NT2/D1 (cell line): Measurements from ENCODE around the gene ETS1.

Source experiments
- DNase-seq: peaks from one replicate; pipeline ENCODE4 v3.0.0-alpha.2; 2011; ENCODE audit warnings: low read depth, low spot score
- H3K27me3 ChIP-seq: 2 replicates; pipeline ENCODE4 v1.6.0; 2011; ENCODE audit warnings: mild to moderate bottlenecking; ENCODE audit not compliant: insufficient read length, insufficient read depth
- H3K36me3 ChIP-seq: 2 replicates; pipeline ENCODE4 v1.6.1; 2011; ENCODE audit warnings: mild to moderate bottlenecking, low read length, mixed read lengths; ENCODE audit not compliant: insufficient read depth, insufficient read length
- H3K4me1 ChIP-seq: 2 replicates; pipeline ENCODE4 v1.5.1; 2011; ENCODE audit not compliant: insufficient read depth, insufficient read length
- H3K4me3 ChIP-seq: 2 replicates; pipeline ENCODE4 v1.5.1; 2011; ENCODE audit warnings: low read depth; ENCODE audit not compliant: insufficient read length
- H3K9ac ChIP-seq: 2 replicates; pipeline ENCODE4 v1.6.0; 2011; ENCODE audit warnings: low read depth; ENCODE audit not compliant: insufficient read length
- H3K9me3 ChIP-seq: 2 replicates; pipeline ENCODE4 v1.5.1; 2011; ENCODE audit warnings: mild to moderate bottlenecking, low read length; ENCODE audit not compliant: insufficient read depth
- SUZ12 ChIP-seq: IDR thresholded peaks from 2 replicates; pipeline ENCODE4 v1.6.1; 2011; ENCODE audit not compliant: insufficient read length, insufficient read depth; ENCODE audit errors: extremely low read depth
- YY1 ChIP-seq: IDR thresholded peaks from 2 replicates; pipeline ENCODE4 v1.6.1; 2011; ENCODE audit not compliant: insufficient read length, insufficient read depth
- ZNF274 ChIP-seq: IDR thresholded peaks from 2 replicates; pipeline ENCODE4 v1.6.1; 2011; ENCODE audit warnings: mild to moderate bottlenecking, low read depth, low read length

ETS1 gene, protein sequence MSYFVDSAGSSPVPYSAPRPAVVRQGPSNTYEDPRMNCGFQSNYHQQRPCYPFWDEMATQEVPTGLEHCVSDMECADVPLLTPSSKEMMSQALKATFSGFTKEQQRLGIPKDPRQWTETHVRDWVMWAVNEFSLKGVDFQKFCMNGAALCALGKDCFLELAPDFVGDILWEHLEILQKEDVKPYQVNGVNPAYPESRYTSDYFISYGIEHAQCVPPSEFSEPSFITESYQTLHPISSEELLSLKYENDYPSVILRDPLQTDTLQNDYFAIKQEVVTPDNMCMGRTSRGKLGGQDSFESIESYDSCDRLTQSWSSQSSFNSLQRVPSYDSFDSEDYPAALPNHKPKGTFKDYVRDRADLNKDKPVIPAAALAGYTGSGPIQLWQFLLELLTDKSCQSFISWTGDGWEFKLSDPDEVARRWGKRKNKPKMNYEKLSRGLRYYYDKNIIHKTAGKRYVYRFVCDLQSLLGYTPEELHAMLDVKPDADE

DNA sequence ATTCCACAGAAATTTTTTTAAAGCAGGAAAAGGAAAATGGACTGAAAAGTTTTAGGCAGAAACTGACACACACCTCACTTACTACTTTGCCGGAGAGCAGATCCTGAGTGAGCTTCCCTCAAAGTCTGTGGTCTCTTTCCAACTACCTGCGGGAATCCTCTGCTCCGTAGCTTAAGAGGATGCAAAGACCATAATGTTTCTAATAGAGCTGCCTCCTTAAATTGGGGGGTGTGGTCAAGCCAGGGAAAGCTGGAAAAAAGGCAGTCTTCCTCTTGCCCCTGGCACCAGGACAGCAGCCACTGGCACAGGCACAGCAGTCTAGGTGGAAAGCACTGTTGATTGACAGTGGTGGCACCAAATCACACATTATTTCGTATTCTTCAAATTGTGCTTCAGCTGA lies at the start of gene ETS1:
ETS1 (minus strand) TSS at position 144 of the 400 bp plus-strand sequence. CDS start 14,428 bp downstream, outside the sequence.
- peak within 1 kb of the TSS; percentile 36 for H3K4me3 ChIP-seq

DNA sequence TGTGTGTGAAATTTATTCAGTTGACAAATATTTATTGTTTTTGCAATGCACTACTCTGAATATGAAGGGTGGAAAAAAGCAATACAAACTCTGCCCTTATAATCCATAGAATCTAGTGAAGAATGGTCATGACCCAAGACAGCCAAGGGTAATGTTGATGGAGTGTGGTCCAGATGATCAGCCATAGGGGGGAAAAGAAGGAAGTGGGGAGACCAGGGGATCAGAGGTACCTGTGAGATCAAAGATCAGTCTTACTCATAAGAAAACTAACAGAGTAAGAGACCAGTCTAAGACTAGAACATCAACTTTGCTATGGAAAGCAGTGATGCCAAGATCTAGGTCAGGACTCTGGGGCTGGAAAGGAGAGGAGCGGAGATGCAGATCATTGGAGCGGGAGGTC lies 47.0 kb upstream of the ETS1 start:
- Histone ChIP-seq H3K27me3 (peaks cover 5% of the 10 kb centered on the region), H3K9ac (no peak overlapping the region), H3K9me3 (no peaks in the 10 kb centered on the region), H3K36me3 (no peaks in the 10 kb centered on the region), H3K4me1 (no peaks in the 10 kb centered on the region), H3K4me3 (no peak overlapping the region)
- no peak for DNase-seq
- TF ChIP-seq YY1 (no peak), SUZ12 (no peak), ZNF274 (no peak)

More for the DNA sequence above, at the start of gene ETS1:
- Histone ChIP-seq H3K27me3 (peaks cover 9% of the 10 kb centered on the region), H3K9me3 (no peaks in the 10 kb centered on the region; the same call in 1 of the 2 replicates), H3K4me1 (peaks cover 3% of the 10 kb centered on the region), H3K9ac (peak within 1 kb of the TSS; percentile 61), H3K36me3 (no peaks in the 10 kb centered on the region)
- DNase-seq: no peak
- no peak for TF ChIP-seq ZNF274
- TF ChIP-seq SUZ12: no peak
- no peak for TF ChIP-seq YY1

DNA sequence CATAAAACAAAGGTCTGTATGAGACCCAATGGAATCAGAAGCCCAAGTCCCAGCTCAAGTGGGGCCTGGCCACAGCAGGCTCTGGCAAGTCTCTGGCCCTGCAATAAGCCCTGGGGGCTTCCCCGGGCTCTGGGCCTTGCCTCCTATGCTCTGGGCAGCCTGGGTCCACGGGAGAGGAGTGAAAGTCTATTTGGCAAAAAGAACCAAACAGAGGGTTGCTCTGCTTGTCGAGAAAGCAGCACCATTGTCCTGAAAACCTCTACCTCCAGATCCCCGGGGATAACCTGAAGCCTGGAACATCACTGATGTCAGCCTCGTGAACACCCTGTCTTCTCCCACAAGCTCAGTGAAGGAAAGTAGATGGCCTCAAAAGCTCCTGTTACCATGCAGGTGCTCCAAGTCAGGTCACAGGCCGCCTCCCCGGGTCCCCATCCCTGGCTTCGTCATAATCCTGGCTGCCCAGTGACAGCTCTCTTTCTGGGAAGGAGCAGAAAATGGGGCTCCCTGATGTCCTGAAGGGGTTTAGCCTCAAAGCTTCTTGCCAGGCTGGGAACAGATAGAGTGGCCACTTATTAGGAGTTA lies 46.1 kb upstream of the ETS1 start:
- Histone ChIP-seq H3K27me3 (peaks cover 13% of the 10 kb centered on the region), H3K4me3 (no peak overlapping the region), H3K9ac (no peak overlapping the region), H3K4me1 (no peaks in the 10 kb centered on the region), H3K9me3 (no peaks in the 10 kb centered on the region), H3K36me3 (no peaks in the 10 kb centered on the region)
- no peak for DNase-seq
- TF ChIP-seq ZNF274 (no peak), SUZ12 (no peak), YY1 (no peak)

DNA sequence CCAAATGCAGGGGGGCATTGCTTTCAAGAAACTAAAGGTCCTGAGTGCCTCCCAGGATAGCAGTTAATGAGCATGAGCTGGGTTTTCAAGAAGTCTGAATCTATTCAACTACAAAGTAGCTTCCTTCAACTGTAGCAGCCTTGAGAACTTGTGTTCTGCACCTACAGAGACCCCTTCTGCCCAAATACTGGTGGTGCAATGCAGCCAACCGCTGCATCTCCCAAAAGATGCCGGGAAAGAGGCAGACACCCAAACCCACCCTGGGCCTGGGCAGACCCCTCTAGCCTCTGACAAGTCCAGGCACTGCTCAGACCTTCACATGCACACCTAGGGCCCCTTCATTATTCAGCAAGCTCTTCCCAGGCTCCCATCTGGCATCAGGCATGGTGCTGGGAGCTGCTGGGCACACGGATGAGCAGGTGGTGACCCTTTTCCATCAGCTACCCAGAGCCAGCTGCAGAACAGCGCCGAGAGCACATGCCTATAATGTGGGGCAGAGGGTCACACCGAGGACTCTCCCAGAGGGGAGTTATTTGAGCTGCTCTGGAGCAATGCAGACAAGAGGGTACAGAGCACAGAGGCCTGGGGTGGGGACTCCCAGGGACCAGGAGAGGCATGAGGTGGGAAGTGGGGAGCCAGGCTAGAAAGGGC lies 44.9 kb upstream of the ETS1 start:
- no peak overlapping the region for H3K9ac ChIP-seq
- no peaks in the 10 kb centered on the region for H3K36me3 ChIP-seq
- no peaks in the 10 kb centered on the region for H3K4me1 ChIP-seq
- peak; percentile 44 for DNase-seq
- H3K9me3 ChIP-seq: no peaks in the 10 kb centered on the region
- peaks cover 13% of the 10 kb centered on the region for H3K27me3 ChIP-seq
- no peak overlapping the region for H3K4me3 ChIP-seq
- TF ChIP-seq ZNF274: no peak
- no peak for TF ChIP-seq SUZ12
- TF ChIP-seq YY1: no peak

DNA sequence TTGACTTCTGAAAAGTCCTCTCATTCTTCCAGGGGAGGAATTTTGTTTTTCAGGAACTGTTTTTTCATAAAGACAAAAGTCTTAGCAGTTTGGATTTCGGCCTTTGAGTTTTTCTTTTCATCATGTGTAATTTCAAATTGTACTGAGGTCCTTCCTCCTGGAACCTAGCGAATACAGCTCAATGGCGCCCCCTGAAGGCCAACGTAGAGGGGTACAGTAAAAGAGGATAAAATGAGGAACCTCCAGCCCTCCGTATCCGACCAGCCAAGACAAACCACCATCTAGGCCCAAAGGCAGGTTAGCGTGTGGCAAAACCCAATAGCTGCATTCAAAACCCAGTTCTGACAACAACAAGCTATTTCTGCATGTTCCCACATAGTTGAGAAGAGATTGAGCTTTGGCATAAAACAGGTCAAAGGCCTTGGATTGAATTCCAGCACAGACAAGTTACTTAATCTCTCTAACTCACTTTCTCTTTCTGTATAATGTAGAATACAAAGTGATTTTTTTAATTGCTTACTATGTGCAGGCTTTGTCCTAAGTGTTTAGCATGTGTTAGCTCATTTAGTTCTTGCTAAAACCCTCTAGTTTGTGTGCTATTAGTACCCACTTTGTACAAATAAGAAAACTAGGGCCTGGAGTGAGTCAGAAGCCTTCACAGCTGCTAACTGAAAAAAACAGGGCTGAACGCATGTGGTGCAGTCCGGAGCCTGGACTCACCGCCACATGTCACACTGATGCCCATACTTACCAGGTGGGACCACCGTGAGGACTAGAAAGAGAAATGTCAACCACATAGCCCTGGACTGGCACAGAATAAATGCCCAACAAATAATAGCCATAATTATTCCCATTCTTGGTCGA lies 43.2 kb upstream of the ETS1 start:
- H3K4me1 ChIP-seq: no peaks in the 10 kb centered on the region
- no peak for TF ChIP-seq YY1
- no peak for TF ChIP-seq ZNF274
- no peak for TF ChIP-seq SUZ12
- no peak overlapping the region for H3K9ac ChIP-seq
- no peaks in the 10 kb centered on the region for H3K9me3 ChIP-seq
- H3K27me3 ChIP-seq: peaks cover 11% of the 10 kb centered on the region
- H3K36me3 ChIP-seq: no peaks in the 10 kb centered on the region
- peak; percentile 73 for DNase-seq
- no peak overlapping the region for H3K4me3 ChIP-seq

DNA sequence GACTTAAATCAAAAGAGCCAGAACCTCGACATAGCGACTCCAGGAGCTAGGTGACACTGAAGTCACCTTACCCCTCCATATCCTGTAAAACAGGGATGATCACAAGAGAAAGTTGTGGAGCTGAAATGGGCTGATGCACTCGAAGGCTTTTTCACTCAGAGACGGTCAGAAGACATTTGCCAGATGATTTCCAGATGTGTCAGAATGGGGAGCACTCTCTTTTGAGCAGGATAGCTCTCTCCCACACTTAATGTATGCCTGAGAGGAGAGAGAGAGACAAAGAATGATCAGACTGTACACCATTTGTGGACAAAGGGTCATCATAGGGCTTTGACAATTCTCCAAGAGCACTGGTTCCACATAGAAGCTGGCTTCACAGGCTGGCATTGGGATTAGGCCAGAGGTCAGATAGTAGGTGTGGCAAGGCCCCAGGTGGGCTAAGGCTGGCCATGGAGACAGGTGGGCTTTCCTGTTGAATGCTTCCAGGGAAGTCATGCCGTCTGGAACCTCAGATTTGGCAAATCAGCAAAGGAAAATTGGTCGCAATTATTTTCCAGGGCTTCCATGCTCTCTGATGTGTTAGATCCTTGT lies 42.3 kb upstream of the ETS1 start:
- DNase-seq: no peak
- peaks cover 11% of the 10 kb centered on the region for H3K27me3 ChIP-seq

More for the DNA sequence above, 42.3 kb upstream of the ETS1 start:
- no peaks in the 10 kb centered on the region for H3K36me3 ChIP-seq
- H3K9me3 ChIP-seq: no peaks in the 10 kb centered on the region
- no peak overlapping the region for H3K4me3 ChIP-seq
- H3K9ac ChIP-seq: no peak overlapping the region
- TF ChIP-seq ZNF274 (no peak), YY1 (no peak), SUZ12 (no peak)
- no peaks in the 10 kb centered on the region for H3K4me1 ChIP-seq
